Activated CD4-positive, alpha-beta T cell treated with anti-CD3 and anti-CD28 coated beads, Interleukin-2, Interleukin-4, amounts not matched to agents 100 ng/mL and 50 ng/mL, durations not matched to agents 16 hours and 8 hours (primary cell): Measurements from ENCODE around the gene IGSF9B.

Experiments used
- DNase-seq: peaks from one replicate; pipeline ENCODE4 v3.0.0-alpha.2; 2020; ENCODE audit warnings: low spot score

Gene IGSF9B

GRCh38 chr11:133983660-133984316 lies 27.0 kb upstream of the IGSF9B start:
- DNase-seq: no peak

GRCh38 chr11:133982876-133983275 lies 26.1 kb upstream of the IGSF9B start:
- DNase-seq: no peak

GRCh38 chr11:133982151-133982550 lies 25.4 kb upstream of the IGSF9B start:
- no peak for DNase-seq

- no peak for DNase-seq
Observed at GRCh38 chr11:133981156-133981555, 24.4 kb upstream of the IGSF9B start.

GRCh38 chr11:133980665-133981064 lies 23.9 kb upstream of the IGSF9B start:
- DNase-seq: no peak

GRCh38 chr11:133978794-133979193 lies 22.0 kb upstream of the IGSF9B start:
- no peak for DNase-seq

- DNase-seq: peak; percentile 20
Observed at GRCh38 chr11:133977067-133977677, 20.4 kb upstream of the IGSF9B start.

GRCh38 chr11:133975488-133975849 lies 18.7 kb upstream of the IGSF9B start:
- DNase-seq: no peak

- DNase-seq: no peak
Observed at GRCh38 chr11:133974836-133975487, 18.2 kb upstream of the IGSF9B start.

- DNase-seq: no peak
Observed at GRCh38 chr11:133971881-133972280, 15.1 kb upstream of the IGSF9B start.

GRCh38 chr11:133969112-133969511 lies 12.3 kb upstream of the IGSF9B start:
- no peak for DNase-seq

GRCh38 chr11:133968300-133968699 lies 11.5 kb upstream of the IGSF9B start:
- DNase-seq: no peak

GRCh38 chr11:133967599-133968238 lies 11.0 kb upstream of the IGSF9B start:
- no peak for DNase-seq

GRCh38 chr11:133966921-133967598 lies 10.3 kb upstream of the IGSF9B start:
- peak; percentile 54 for DNase-seq

- no peak for DNase-seq
Observed at GRCh38 chr11:133966172-133966651, 9.4 kb upstream of the IGSF9B start.

- DNase-seq: no peak
Observed at GRCh38 chr11:133965031-133965601, 8.3 kb upstream of the IGSF9B start.

GRCh38 chr11:133964356-133964755 lies 7.6 kb upstream of the IGSF9B start:
- no peak for DNase-seq

- DNase-seq: no peak
Observed at GRCh38 chr11:133961890-133962289, 5.1 kb upstream of the IGSF9B start.

- no peak for DNase-seq
Observed at GRCh38 chr11:133957900-133958299, 1.1 kb upstream of the IGSF9B start.

GRCh38 chr11:133955945-133956421 lies 785 bp downstream of the IGSF9B start:
- no peak for DNase-seq

- DNase-seq: peak; percentile 34
Observed at GRCh38 chr11:133955081-133955891, 1.5 kb downstream of the IGSF9B start.
